Breast epithelium (tissue), 3 donors: ENCODE measurements around the gene NME3.

ENCODE experiments used
- POLR2A ChIP-seq: fragments of 450-650 bp; IDR thresholded peaks from one replicate; pipeline ENCODE4 v1.6.1; 2016; ENCODE audit warnings: antibody characterized with exemption, mild to moderate bottlenecking, moderate library complexity
- POLR2AphosphoS5 ChIP-seq, 3 donors: sonication (generic); formaldehyde crosslinking; IDR thresholded peaks; one replicate each; pipeline ENCODE4 v1.6.1; 2017; ENCODE audit warnings: antibody characterized with exemption in 3 of 3
- TF ChIP-seq, protein P1 (sequence below), 3 donors: fragments of 450-650 bp; IDR thresholded peaks; one replicate each; pipeline ENCODE4 v1.5.1; 2016 to 2017; ENCODE audit warnings: antibody characterized with exemption in 3 of 3, mild to moderate bottlenecking in 3 of 3, moderate library complexity in 3 of 3

DNA sequence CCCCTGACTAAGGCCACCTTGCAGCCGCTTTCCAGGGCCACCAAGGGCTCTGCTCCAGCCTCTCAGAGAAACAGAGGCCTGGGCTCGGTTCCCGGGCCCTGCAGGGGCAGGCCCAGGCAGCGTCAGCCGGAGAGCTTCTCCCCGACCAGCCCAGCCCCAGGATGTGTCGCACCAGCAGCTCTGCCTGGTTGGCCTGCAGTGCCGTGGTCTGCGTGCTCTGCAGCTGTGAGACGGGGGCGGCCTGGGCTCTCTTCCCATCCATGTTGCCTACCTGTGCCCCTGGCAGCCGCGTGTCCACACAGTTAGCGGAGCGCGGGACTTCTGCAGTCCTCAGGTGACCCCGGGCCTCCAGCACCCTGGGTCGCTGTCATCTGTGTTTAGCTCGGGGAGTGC is 17.4 kb upstream of the NME3 start:
- TF ChIP-seq, protein P1, sequence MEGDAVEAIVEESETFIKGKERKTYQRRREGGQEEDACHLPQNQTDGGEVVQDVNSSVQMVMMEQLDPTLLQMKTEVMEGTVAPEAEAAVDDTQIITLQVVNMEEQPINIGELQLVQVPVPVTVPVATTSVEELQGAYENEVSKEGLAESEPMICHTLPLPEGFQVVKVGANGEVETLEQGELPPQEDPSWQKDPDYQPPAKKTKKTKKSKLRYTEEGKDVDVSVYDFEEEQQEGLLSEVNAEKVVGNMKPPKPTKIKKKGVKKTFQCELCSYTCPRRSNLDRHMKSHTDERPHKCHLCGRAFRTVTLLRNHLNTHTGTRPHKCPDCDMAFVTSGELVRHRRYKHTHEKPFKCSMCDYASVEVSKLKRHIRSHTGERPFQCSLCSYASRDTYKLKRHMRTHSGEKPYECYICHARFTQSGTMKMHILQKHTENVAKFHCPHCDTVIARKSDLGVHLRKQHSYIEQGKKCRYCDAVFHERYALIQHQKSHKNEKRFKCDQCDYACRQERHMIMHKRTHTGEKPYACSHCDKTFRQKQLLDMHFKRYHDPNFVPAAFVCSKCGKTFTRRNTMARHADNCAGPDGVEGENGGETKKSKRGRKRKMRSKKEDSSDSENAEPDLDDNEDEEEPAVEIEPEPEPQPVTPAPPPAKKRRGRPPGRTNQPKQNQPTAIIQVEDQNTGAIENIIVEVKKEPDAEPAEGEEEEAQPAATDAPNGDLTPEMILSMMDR (IDR thresholded peaks at IDR 0.05) = no peak
- no peak for TF ChIP-seq POLR2AphosphoS5 (IDR thresholded peaks at IDR 0.05)
- TF ChIP-seq POLR2A = no peak
